ENCODE measurements around the gene LAMC2. TPM values are rescaled to one million over a fixed set of nuclear protein-coding genes. Genes with fewer than 3 reads are reported as not detected.

LAMC2 gene
- polyA plus RNA-seq, 1 donor (not counting 4 experiments of a cell fraction or from before 2014, with no cell fraction given): 1,627 TPM

- Histone ChIP-seq H4K20me1 (ENCODE audit: control insufficient read depth, extremely low read depth, insufficient read depth, low read length) (peaks cover 11% of the 10 kb centered on the region), H3K27ac (ENCODE audit: control insufficient read depth, insufficient read depth, low read length) (peak overlapping the region; percentile 22), H3K79me2 (ENCODE audit: control insufficient read depth, insufficient read depth, low read length) (no peaks in the 10 kb centered on the region), H3K27me3 (ENCODE audit: control insufficient read depth, extremely low read depth, insufficient read depth, low read length) (no peaks in the 10 kb centered on the region), H3K4me3 (ENCODE audit: control insufficient read depth in 2 of 3, extremely low read depth in 1 of 3, insufficient read depth in 2 of 3, low read depth in 1 of 3, low read length in 3 of 3) (no peak overlapping the region), H3K36me3 (ENCODE audit: control insufficient read depth in 2 of 2, extremely low read depth in 1 of 2, insufficient read depth in 2 of 2, low read length in 2 of 2) (peaks cover 65 to 83% of the 10 kb centered on the region in 2 experiments), H3K9ac (ENCODE audit: control insufficient read depth, extremely low read depth, insufficient read depth, low read length) (no peak overlapping the region), H3K9me3 (ENCODE audit: control insufficient read depth, low read depth, low read length) (no peaks in the 10 kb centered on the region), H3K4me1 (ENCODE audit: control insufficient read depth, extremely low read depth, insufficient read depth, low read length) (peaks cover 11% of the 10 kb centered on the region), H3K4me2 (ENCODE audit: control insufficient read depth, extremely low read depth, insufficient read depth, low read depth, low read length) (no peak overlapping the region), H2AFZ (ENCODE audit: control insufficient read depth, low read length) (no peak overlapping the region), H3K9me1 (ENCODE audit: control insufficient read depth, extremely low read depth, insufficient read depth, low read length) (no peaks in the 10 kb centered on the region)
- dilution Hi-C loops (cut with MboI; ENCODE audit: extremely low pct_ligation_motif_present, low sequenced_read_pairs): no loop called here
- FAIRE-seq (no peak), DNase-seq (ENCODE audit: low read depth, low spot score) (no peak)
- TF ChIP-seq, protein P1, sequence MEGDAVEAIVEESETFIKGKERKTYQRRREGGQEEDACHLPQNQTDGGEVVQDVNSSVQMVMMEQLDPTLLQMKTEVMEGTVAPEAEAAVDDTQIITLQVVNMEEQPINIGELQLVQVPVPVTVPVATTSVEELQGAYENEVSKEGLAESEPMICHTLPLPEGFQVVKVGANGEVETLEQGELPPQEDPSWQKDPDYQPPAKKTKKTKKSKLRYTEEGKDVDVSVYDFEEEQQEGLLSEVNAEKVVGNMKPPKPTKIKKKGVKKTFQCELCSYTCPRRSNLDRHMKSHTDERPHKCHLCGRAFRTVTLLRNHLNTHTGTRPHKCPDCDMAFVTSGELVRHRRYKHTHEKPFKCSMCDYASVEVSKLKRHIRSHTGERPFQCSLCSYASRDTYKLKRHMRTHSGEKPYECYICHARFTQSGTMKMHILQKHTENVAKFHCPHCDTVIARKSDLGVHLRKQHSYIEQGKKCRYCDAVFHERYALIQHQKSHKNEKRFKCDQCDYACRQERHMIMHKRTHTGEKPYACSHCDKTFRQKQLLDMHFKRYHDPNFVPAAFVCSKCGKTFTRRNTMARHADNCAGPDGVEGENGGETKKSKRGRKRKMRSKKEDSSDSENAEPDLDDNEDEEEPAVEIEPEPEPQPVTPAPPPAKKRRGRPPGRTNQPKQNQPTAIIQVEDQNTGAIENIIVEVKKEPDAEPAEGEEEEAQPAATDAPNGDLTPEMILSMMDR (optimal IDR thresholded peaks at IDR 0.05 in 1 of 3, IDR thresholded peaks at IDR 0.05 in 1 of 3, conservative IDR thresholded peaks at IDR 0.05 in 1 of 3; ENCODE audit: extremely low read depth in 1 of 3, insufficient read depth in 2 of 3, low read length in 3 of 3): no peak
- no peak for TF ChIP-seq EZH2 (IDR thresholded peaks at IDR 0.05; ENCODE audit: low read length)
Observed at GRCh38 chr1:183222909-183223308, 36.8 kb downstream of the LAMC2 start.

GRCh38 chr1:183223467-183223866 lies 37.4 kb downstream of the LAMC2 start:
- Histone ChIP-seq H3K9me1 (ENCODE audit: control insufficient read depth, extremely low read depth, insufficient read depth, low read length) (no peaks in the 10 kb centered on the region), H4K20me1 (ENCODE audit: control insufficient read depth, extremely low read depth, insufficient read depth, low read length) (peaks cover 10% of the 10 kb centered on the region), H3K27ac (ENCODE audit: control insufficient read depth, insufficient read depth, low read length) (no peak overlapping the region), H3K79me2 (ENCODE audit: control insufficient read depth, insufficient read depth, low read length) (no peaks in the 10 kb centered on the region), H3K4me1 (ENCODE audit: control insufficient read depth, extremely low read depth, insufficient read depth, low read length) (peaks cover 17% of the 10 kb centered on the region), H2AFZ (ENCODE audit: control insufficient read depth, low read length) (no peak overlapping the region), H3K27me3 (ENCODE audit: control insufficient read depth, extremely low read depth, insufficient read depth, low read length) (no peaks in the 10 kb centered on the region), H3K9me3 (ENCODE audit: control insufficient read depth, low read depth, low read length) (no peaks in the 10 kb centered on the region), H3K36me3 (ENCODE audit: control insufficient read depth in 2 of 2, extremely low read depth in 1 of 2, insufficient read depth in 2 of 2, low read length in 2 of 2) (peaks cover 65 to 82% of the 10 kb centered on the region in 2 experiments), H3K4me3 (ENCODE audit: control insufficient read depth in 2 of 3, extremely low read depth in 1 of 3, insufficient read depth in 2 of 3, low read depth in 1 of 3, low read length in 3 of 3) (no peak overlapping the region), H3K9ac (ENCODE audit: control insufficient read depth, extremely low read depth, insufficient read depth, low read length) (no peak overlapping the region), H3K4me2 (ENCODE audit: control insufficient read depth, extremely low read depth, insufficient read depth, low read depth, low read length) (no peak overlapping the region)
- TF ChIP-seq, protein P1 (optimal IDR thresholded peaks at IDR 0.05 in 1 of 3, IDR thresholded peaks at IDR 0.05 in 1 of 3, conservative IDR thresholded peaks at IDR 0.05 in 1 of 3; ENCODE audit: extremely low read depth in 1 of 3, insufficient read depth in 2 of 3, low read length in 3 of 3): no peak
- TF ChIP-seq EZH2 (IDR thresholded peaks at IDR 0.05; ENCODE audit: low read length): no peak
- no peak for FAIRE-seq
- no peak for DNase-seq (ENCODE audit: low read depth, low spot score)
- dilution Hi-C loops (cut with MboI; ENCODE audit: extremely low pct_ligation_motif_present, low sequenced_read_pairs): no loop called here
